Adrenal gland (tissue), 12 donors: ENCODE data around the gene SYTL3. TPM values are rescaled to one million over a fixed set of nuclear protein-coding genes. Genes with fewer than 3 reads are reported as not detected.
A peak's percentile ranks its signal among the peaks of the same experiment; 100 is the strongest.

ENCODE experiments used
- DNase-seq, 7 donors: peaks; one replicate each; pipeline ENCODE4 v3.0.0-alpha.2; 2019 to 2020
- H3K27ac ChIP-seq, 5 donors: fragments of 200-600 bp; sonication (generic) in 4 of 5; 1 replicate in 3 of 5; 2 replicates in 2 of 5; pipeline versions ENCODE4 v1.5.1 to v1.8.0; 2016 to 2020; ENCODE audit warnings: mild to moderate bottlenecking in 1 of 5
- H3K27me3 ChIP-seq: fragments of 200-600 bp; 2 replicates; pipeline ENCODE4 v1.8.0; 2021
- H3K36me3 ChIP-seq, 2 donors: fragments of 200-600 bp; replicated peaks in 1 of 2; 1 replicate in 1 of 2; 2 replicates in 1 of 2; pipeline versions ENCODE4 v1.5.1 to v1.8.0; 2018 to 2022
- H3K4me1 ChIP-seq, 2 donors: fragments of 200-600 bp; replicated peaks in 1 of 2; 1 replicate in 1 of 2; 2 replicates in 1 of 2; pipeline versions ENCODE4 v1.5.1 to v1.8.0; 2018 to 2021
- H3K4me3 ChIP-seq, 4 donors: fragments of 200-600 bp; sonication (generic) in 3 of 4; one replicate each; pipeline ENCODE4 v1.5.1; 2016 to 2018
- H3K9me3 ChIP-seq, 3 donors: fragments of 200-600 bp; sonication (generic) in 1 of 3; replicated peaks in 1 of 3; 1 replicate in 2 of 3; 2 replicates in 1 of 3; pipeline versions ENCODE4 v1.5.1 to v1.8.0; 2016 to 2021
- POLR2A ChIP-seq, 2 donors: fragments of 450-650 bp; IDR thresholded peaks; one replicate each; pipeline ENCODE4 v1.6.1; 2017; ENCODE audit warnings: antibody characterized with exemption in 2 of 2, mild to moderate bottlenecking in 2 of 2, moderate library complexity in 1 of 2
- WGBS, 4 donors: extraction: QIAGEN DNeasy Blood & Tissue Kit in 2 of 4; methylation state at CpG; one replicate each; pipeline versions ENCODE4 v1.1.5 to v1.1.7; 2013 to 2017; 5-methylcytosine and 5-hydroxymethylcytosine counted together
- intact Hi-C, 2 donors: fragments of 100-400 bp; cut with DNase I; formaldehyde crosslinking; loops; one replicate each; pipeline versions ENCODE4 v1.14.1 to v1.15.0; 2022 to 2023
- polyA plus RNA-seq, 3 donors: library from polyadenylated mRNA; stranded (reverse); fragments of 200-250 nt in 2 of 3; fragments of 350-450 nt in 1 of 3; fragmentation: Illumina TruSeq in 1 of 3; extraction: RNeasy Lipid Tissue Mini Kit (QIAGEN cat#74804) in 1 of 3; gene quantifications; one replicate each; pipeline ENCODE4 v1.2.3, GENCODE V29; 2013 to 2014
- total RNA-seq, 9 donors: library from RNA; depleted of rRNA in 4 of 9; stranded (reverse); fragments of >200 nt in 4 of 9; fragments of 120-200 nt in 1 of 9; fragmentation: NEBNext Ultra II Directional in 1 of 9; extraction: Animal tissue kit (Norgen Biotek cat#: 25700) in 1 of 9; gene quantifications; one replicate each; pipeline versions ENCODE4 v1.1.0 to v1.2.4, GENCODE V29; 2013 to 2023
- TF ChIP-seq, protein P1 (sequence below), 6 experiments: fragments of 450-650 bp in 4 of 6; fragments of 200-600 bp in 2 of 6; sonication (generic) in 1 of 6; IDR thresholded peaks; 1 replicate in 5 of 6; 2 replicates in 1 of 6; pipeline versions ENCODE4 v1.5.1 to v1.8.0; 2016 to 2021; ENCODE audit warnings: antibody characterized with exemption in 6 of 6, mild to moderate bottlenecking in 2 of 6, moderate library complexity in 1 of 6
- donor health status: healthy with polysubstance abuse.
- donor health status: Bipolar disorder and iron deficiency.
- donor health status: DM: yes; HTN: yes; CAD: no.
- donor health status: DM: no; HTN: no; CAD: no.
- donor health status: DM: no; HTN: no; CAD: no.
- donor health status: DM: yes; HTN: yes; CAD: no.

The SYTL3 gene
- total and polyA plus RNA-seq, 12 donors, result 0.94 to 3.9 (median 2.1) TPM

DNA sequence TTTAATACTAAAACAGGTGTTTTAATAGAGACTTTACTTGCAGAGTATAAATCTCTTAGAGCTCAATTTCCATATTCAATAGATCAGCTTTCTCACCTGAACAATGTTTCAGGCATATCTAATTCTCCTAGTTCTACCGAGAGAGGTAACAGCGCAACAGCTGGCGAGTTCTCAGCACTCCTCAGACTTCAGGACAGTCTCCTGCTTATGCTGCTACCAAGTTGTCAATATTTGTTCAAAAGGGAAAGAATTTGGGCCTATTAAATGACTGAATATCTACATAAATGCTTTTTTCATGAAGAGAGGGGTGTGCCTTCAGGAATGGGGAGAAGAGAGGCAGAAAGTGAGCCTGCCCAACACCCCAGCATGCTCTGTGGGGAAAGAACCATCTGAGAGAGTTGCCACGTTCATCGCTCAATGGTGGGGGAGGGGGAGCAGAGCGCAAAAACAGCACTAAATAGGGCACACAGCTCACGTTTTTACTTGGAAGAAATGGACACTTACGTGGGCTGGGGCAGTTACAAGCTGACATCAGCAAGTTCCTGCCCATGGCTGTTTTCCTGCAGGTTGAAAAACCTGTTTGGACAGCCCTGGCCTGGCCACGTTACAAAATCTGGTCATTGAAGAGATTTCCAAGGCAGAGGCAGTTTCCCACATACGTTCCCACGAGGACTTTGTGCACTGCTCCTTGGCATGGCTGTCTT is 131.3 kb downstream of the SYTL3 start:
- no peaks in the 10 kb centered on the region for H3K27me3 ChIP-seq
- TF ChIP-seq POLR2A (IDR thresholded peaks at IDR 0.05), result no peak
- TF ChIP-seq, protein P1, sequence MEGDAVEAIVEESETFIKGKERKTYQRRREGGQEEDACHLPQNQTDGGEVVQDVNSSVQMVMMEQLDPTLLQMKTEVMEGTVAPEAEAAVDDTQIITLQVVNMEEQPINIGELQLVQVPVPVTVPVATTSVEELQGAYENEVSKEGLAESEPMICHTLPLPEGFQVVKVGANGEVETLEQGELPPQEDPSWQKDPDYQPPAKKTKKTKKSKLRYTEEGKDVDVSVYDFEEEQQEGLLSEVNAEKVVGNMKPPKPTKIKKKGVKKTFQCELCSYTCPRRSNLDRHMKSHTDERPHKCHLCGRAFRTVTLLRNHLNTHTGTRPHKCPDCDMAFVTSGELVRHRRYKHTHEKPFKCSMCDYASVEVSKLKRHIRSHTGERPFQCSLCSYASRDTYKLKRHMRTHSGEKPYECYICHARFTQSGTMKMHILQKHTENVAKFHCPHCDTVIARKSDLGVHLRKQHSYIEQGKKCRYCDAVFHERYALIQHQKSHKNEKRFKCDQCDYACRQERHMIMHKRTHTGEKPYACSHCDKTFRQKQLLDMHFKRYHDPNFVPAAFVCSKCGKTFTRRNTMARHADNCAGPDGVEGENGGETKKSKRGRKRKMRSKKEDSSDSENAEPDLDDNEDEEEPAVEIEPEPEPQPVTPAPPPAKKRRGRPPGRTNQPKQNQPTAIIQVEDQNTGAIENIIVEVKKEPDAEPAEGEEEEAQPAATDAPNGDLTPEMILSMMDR (IDR thresholded peaks at IDR 0.05), result no peak

GRCh38 chr6:158781692-158782373 is 132.0 kb downstream of the SYTL3 start:
- Histone ChIP-seq H3K27ac (no peak overlapping the region), H3K4me3 (no peak overlapping the region), H3K36me3 (peaks cover 0 to 98% of the 10 kb centered on the region in 2 donors), H3K9me3 (no peaks in the 10 kb centered on the region), H3K27me3 (no peaks in the 10 kb centered on the region), H3K4me1 (no peaks in the 10 kb centered on the region)
- WGBS, 4 donors, result 86 to 93% (median 89%) methylated on average over 17 to 19 of the region's 19 CpGs
- intact Hi-C loops, result no loop called here
- TF ChIP-seq, protein P1 (IDR thresholded peaks at IDR 0.05), result no peak
- no peak for TF ChIP-seq POLR2A (IDR thresholded peaks at IDR 0.05)
- DNase-seq, result peak in 4 of 7 donors; percentile 10 to 47 (median 15)

More for the DNA sequence above, 131.3 kb downstream of the SYTL3 start:
- Histone ChIP-seq H3K4me3 (no peak overlapping the region), H3K36me3 (peaks cover 0 to 97% of the 10 kb centered on the region in 2 donors), H3K27ac (no peak overlapping the region), H3K4me1 (no peaks in the 10 kb centered on the region), H3K9me3 (no peaks in the 10 kb centered on the region)
- DNase-seq, result peak in 4 of 7 donors; percentile 5 to 44 (median 8)
- 75 to 85% (median 80%) methylated on average over 11 of the region's 11 CpGs for WGBS, 4 donors
- intact Hi-C loops, result no loop called here

DNA sequence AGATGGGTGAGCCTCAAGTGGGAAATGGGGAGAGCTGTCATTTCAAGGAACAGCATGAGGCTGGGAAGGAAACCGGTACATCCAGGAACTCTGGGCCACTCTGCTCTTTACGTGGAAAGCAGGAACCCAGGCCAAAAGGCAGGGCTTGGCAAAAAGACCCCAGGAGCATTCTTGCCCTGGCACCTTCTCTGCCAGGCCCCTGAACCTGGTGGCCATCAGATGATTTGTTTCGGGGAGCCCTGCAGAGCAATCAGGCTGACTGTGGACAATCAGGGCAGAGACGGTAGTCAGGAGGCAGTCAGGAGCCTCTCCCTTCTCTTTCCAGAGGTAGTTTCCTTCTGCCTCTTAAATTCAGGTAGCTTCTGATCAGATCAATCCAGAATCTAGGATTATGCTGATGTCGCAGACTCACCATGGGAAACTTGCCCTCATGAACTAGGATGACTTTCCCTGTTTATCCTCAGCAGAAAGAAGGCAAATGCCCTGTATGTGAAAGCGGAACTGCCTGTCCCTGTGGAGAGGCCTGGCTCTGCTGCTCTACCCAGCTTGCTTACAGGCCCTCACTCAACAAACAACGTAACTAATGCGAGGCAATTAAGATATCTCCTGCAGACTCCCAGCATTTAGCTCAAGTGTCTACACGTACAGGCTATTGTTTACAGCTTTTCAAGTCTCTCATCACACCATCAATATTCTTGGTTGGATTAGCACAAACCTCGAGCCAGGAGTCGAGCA is 132.7 kb downstream of the SYTL3 start:
- DNase-seq, result peak in 4 of 7 donors; percentile 2 to 43 (median 9)
- no peaks in the 10 kb centered on the region for H3K9me3 ChIP-seq
- H3K36me3 ChIP-seq, result peaks cover 0 to 97% of the 10 kb centered on the region in 2 donors
- no peak overlapping the region for H3K27ac ChIP-seq
- intact Hi-C loops, result no loop called here
- H3K4me3 ChIP-seq, result no peak overlapping the region
- H3K27me3 ChIP-seq, result no peaks in the 10 kb centered on the region
- 89 to 97% (median 91%) methylated on average over 6 to 11 of the region's 11 CpGs for WGBS, 4 donors
- TF ChIP-seq POLR2A (IDR thresholded peaks at IDR 0.05), result no peak
- TF ChIP-seq, protein P1 (IDR thresholded peaks at IDR 0.05), result no peak
- H3K4me1 ChIP-seq, result no peaks in the 10 kb centered on the region

DNA sequence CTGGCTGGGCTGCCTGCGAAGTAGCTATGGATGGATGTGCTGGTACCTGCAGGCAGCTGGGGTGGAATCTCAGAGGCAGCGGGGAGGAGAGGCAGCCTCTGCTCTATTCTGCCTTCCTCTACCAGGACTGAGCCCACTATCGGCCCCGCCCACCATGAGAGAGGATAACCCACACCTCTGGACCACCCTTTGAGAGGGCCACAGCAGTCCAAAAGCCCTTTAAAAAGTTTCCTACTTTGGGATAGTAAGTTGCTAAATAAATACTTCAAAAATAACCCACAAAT is 133.3 kb downstream of the SYTL3 start:
- no peak overlapping the region for H3K4me3 ChIP-seq
- H3K27ac ChIP-seq, result no peak overlapping the region
- no peaks in the 10 kb centered on the region for H3K4me1 ChIP-seq
- peak in 3 of 7 donors; percentile 6 to 35 (median 12) for DNase-seq
- TF ChIP-seq, protein P1 (IDR thresholded peaks at IDR 0.05), result no peak
- TF ChIP-seq POLR2A (IDR thresholded peaks at IDR 0.05), result no peak
- WGBS, 4 donors, result 72 to 100% (median 73%) methylated on average over 1 to 4 of the region's 4 CpGs; no CpG with 5 or more reads in 1 of the 4 donors
- intact Hi-C loops, result no loop called here
- peaks cover 0 to 96% of the 10 kb centered on the region in 2 donors for H3K36me3 ChIP-seq
- H3K27me3 ChIP-seq, result no peaks in the 10 kb centered on the region
- no peaks in the 10 kb centered on the region for H3K9me3 ChIP-seq
